Psoas muscle (tissue), 8 donors: ENCODE data around the gene RABGGTA. TPM values are rescaled to one million over a fixed set of nuclear protein-coding genes. Genes with fewer than 3 reads are reported as not detected.

Experiments used
- ATAC-seq, 4 donors: fragments of 200-7000 bp; cut with Tn5 transposase; one replicate each; pipeline ENCODE4 v1.9.1; 2020; ENCODE audit warnings: moderate library complexity in 3 of 4, mild to moderate bottlenecking in 2 of 4
- DNase-seq, 2 donors: peaks; one replicate each; pipeline ENCODE4 v3.0.0-alpha.2; 2020
- H3K27ac ChIP-seq: fragments of 200-600 bp; one replicate; pipeline ENCODE4 v1.8.0; 2022
- H3K27me3 ChIP-seq, 3 donors: fragments of 200-600 bp in 1 of 3; one replicate each; pipeline versions ENCODE4 v1.6.1 to v1.8.0; 2013 to 2022; ENCODE audit warnings: low read length in 2 of 3, mild to moderate bottlenecking in 2 of 3, moderate library complexity in 1 of 3; ENCODE audit not compliant: insufficient read depth in 3 of 3
- H3K36me3 ChIP-seq, 2 donors: fragments of 200-600 bp in 1 of 2; one replicate each; pipeline versions ENCODE4 v1.6.1 to v1.8.0; 2013 to 2022; ENCODE audit warnings: low read depth in 1 of 2, mild to moderate bottlenecking in 1 of 2, moderate library complexity in 1 of 2; ENCODE audit not compliant: insufficient read depth in 1 of 2
- H3K4me1 ChIP-seq: fragments of 200-600 bp; one replicate; pipeline ENCODE4 v1.8.0; 2022
- H3K4me3 ChIP-seq: fragments of 200-600 bp; one replicate; pipeline ENCODE4 v1.8.0; 2022; ENCODE audit warnings: mild to moderate bottlenecking
- H3K9me3 ChIP-seq: fragments of 200-600 bp; one replicate; pipeline ENCODE4 v1.8.0; 2022
- WGBS, 3 donors: extraction: QIAGEN DNeasy Blood & Tissue Kit; methylation state at CpG; one replicate each; pipeline versions ENCODE4 v1.1.6 to v1.1.7; 2013; 5-methylcytosine and 5-hydroxymethylcytosine counted together
- intact Hi-C, 2 donors: fragments of 100-400 bp; cut with DNase I; formaldehyde crosslinking; loops; one replicate each; pipeline versions ENCODE4 v1.11.0 to v1.14.2; 2022
- polyA plus RNA-seq, 3 donors: library from polyadenylated mRNA; stranded (reverse); fragments of 200-250 nt; gene quantifications; one replicate each; pipeline ENCODE4 v1.2.3, GENCODE V29; 2013
- total RNA-seq, 4 donors: library from RNA; stranded (reverse); fragmentation: NEBNext Ultra II Directional in 2 of 4; extraction: Animal tissue kit (Norgen Biotek cat#: 25700) in 2 of 4; gene quantifications; one replicate each; pipeline versions ENCODE4 v1.2.1 to v1.2.4, GENCODE V29; 2021 to 2023
- TF ChIP-seq, protein P1 (sequence below): fragments of 200-600 bp; IDR thresholded peaks from one replicate; pipeline ENCODE4 v1.8.0; 2022; ENCODE audit warnings: antibody characterized with exemption
- donor health status: healthy with polysubstance abuse.
- donor health status: DM: no; HTN: no; CAD: no; lungs with moderate emphysema.
- donor health status: Bipolar disorder and iron deficiency.
- donor health status: healthy.
- donor health status: DM: yes; HTN: yes; CAD: no.
- donor health status: DM: no; HTN: no; CAD: no.
- donor health status: DM: no; HTN: no; CAD: no.
- donor health status: DM: yes; HTN: yes; CAD: no.

The RABGGTA gene
- total and polyA plus RNA-seq, 7 donors: 15.1 to 36.2 (median 17.5) TPM

DNA sequence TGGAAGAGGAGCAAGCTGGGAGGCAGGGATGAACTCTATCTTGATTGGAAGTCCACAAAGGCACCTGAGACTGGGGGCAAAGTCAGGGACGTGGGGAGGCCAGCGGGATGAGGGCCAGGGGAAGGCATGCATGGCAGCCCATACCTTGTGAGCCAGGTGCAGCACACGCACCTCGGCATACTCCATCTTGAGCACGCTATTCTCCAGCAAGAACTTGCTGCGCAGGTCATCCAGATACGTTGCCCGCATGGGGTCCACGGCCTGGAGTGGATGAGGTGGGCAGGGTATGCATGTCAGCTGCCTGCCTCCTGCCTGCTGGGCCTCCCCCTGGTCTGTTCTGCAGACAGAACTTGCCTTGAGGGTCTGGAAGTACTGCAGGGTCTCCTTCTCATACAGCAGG lies 3.9 kb downstream of the RABGGTA start:
- Histone ChIP-seq H3K4me3 (no peak overlapping the region), H3K27me3 (no peaks in the 10 kb centered on the region), H3K4me1 (no peaks in the 10 kb centered on the region), H3K36me3 (peaks cover 8 to 47% of the 10 kb centered on the region in 2 donors), H3K9me3 (no peaks in the 10 kb centered on the region), H3K27ac (no peak overlapping the region)
- WGBS, 3 donors: 90 to 92% (median 91%) methylated on average over 9 of the region's 9 CpGs
- TF ChIP-seq, protein P1, sequence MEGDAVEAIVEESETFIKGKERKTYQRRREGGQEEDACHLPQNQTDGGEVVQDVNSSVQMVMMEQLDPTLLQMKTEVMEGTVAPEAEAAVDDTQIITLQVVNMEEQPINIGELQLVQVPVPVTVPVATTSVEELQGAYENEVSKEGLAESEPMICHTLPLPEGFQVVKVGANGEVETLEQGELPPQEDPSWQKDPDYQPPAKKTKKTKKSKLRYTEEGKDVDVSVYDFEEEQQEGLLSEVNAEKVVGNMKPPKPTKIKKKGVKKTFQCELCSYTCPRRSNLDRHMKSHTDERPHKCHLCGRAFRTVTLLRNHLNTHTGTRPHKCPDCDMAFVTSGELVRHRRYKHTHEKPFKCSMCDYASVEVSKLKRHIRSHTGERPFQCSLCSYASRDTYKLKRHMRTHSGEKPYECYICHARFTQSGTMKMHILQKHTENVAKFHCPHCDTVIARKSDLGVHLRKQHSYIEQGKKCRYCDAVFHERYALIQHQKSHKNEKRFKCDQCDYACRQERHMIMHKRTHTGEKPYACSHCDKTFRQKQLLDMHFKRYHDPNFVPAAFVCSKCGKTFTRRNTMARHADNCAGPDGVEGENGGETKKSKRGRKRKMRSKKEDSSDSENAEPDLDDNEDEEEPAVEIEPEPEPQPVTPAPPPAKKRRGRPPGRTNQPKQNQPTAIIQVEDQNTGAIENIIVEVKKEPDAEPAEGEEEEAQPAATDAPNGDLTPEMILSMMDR: no peak
- DNase-seq (no peak), ATAC-seq (no peak)
- intact Hi-C loops: no loop called here

DNA sequence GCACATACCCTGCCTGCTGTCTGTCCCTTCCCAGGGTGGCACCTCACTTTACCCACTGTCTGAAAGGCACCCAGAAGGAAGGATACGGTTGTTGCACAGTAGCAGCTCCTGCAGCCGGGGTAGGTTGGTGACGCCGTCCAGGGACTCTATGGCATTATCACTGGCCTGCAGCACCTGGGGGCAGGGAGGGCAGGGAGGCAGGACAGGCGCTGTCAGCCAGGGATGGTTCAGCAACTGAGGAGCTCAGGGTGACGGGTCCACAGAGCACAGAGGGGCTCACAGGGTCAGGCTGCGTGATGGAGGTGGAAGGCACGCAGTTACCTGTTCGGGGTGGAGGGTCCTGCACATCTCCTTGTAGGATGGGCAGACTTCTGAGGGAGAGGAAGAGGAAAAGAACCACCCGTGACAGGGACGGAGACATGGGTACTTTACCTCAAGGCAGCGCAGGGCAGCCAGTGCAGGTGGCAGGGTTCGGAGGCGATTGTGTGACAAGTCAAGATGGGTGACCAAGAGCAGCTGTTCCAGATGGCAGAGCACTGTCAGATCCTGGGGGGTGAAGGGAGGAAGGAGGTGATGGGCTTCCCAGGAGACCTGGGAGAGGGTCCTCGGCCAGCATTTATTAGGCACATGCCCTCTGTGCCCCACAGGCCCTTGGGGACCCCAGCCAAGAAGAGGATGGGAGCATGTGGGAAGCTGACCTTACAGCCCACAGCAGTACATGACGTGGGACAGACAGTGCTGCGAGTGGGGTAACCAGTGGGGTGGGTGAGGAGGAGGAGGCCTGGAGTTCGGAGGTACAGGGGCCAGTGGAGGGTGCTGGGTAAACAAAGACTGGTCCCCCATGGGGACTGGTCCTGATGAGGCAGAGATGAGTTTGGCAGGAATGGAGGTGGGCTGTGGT lies 4.8 kb downstream of the RABGGTA start:
- no peak for ATAC-seq

GRCh38 chr14:24264298-24264697 lies 7.1 kb downstream of the RABGGTA start:
- H3K9me3 ChIP-seq: no peaks in the 10 kb centered on the region
- no peak overlapping the region for H3K27ac ChIP-seq
- no peaks in the 10 kb centered on the region for H3K27me3 ChIP-seq
- DNase-seq (no peak), ATAC-seq (no peak)
- H3K4me1 ChIP-seq: no peaks in the 10 kb centered on the region
- H3K4me3 ChIP-seq: no peak overlapping the region
- TF ChIP-seq, protein P1: no peak
- intact Hi-C loops: no loop called here
- peaks cover 7 to 41% of the 10 kb centered on the region in 2 donors for H3K36me3 ChIP-seq
- 71 to 85% (median 73%) methylated on average over 6 of the region's 6 CpGs for WGBS, 3 donors

More for the DNA sequence above, 4.8 kb downstream of the RABGGTA start:
- no peak overlapping the region for H3K4me3 ChIP-seq
- H3K27ac ChIP-seq: no peak overlapping the region
- no peaks in the 10 kb centered on the region for H3K27me3 ChIP-seq
- peaks cover 8 to 47% of the 10 kb centered on the region in 2 donors for H3K36me3 ChIP-seq
- TF ChIP-seq, protein P1: no peak
- no peaks in the 10 kb centered on the region for H3K4me1 ChIP-seq
- DNase-seq: no peak
- intact Hi-C loops: no loop called here
- H3K9me3 ChIP-seq: no peaks in the 10 kb centered on the region
- 84 to 87% (median 85%) methylated on average over 18 of the region's 18 CpGs for WGBS, 3 donors

- DNase-seq (no peak), ATAC-seq (no peak)
- Histone ChIP-seq H3K9me3 (no peaks in the 10 kb centered on the region), H3K27ac (no peak overlapping the region), H3K4me3 (no peak overlapping the region), H3K4me1 (no peaks in the 10 kb centered on the region), H3K27me3 (no peaks in the 10 kb centered on the region), H3K36me3 (peaks cover 3 to 37% of the 10 kb centered on the region in 2 donors)
- 73 to 80% (median 75%) methylated on average over 6 of the region's 6 CpGs for WGBS, 3 donors
- TF ChIP-seq, protein P1: no peak
- intact Hi-C loops: no loop called here
Observed at GRCh38 chr14:24263848-24264247, 7.5 kb downstream of the RABGGTA start.
